Large intestine (tissue), 3 donors: ENCODE data around the gene LAMB2. TPM values are rescaled to one million over a fixed set of nuclear protein-coding genes. Genes with fewer than 3 reads are reported as not detected.

ENCODE experiments used
- DNase-seq, 2 donors: peaks; one replicate each; pipeline versions ENCODE4 v3.0.0 to v3.0.0-alpha.2; 2013
- H3K27ac ChIP-seq: one replicate; pipeline ENCODE4 v1.5.1; 2013; ENCODE audit warnings: low read length
- H3K27me3 ChIP-seq: 2 replicates; pipeline ENCODE4 v1.6.1; 2013; ENCODE audit warnings: low read length; ENCODE audit not compliant: control insufficient read depth, insufficient read depth
- H3K36me3 ChIP-seq: 2 replicates; pipeline ENCODE4 v1.6.1; 2013; ENCODE audit warnings: low read length; ENCODE audit not compliant: control insufficient read depth, insufficient read depth
- H3K4me1 ChIP-seq: one replicate; pipeline ENCODE4 v1.6.1; 2013; ENCODE audit warnings: low read length; ENCODE audit not compliant: control insufficient read depth, insufficient read depth
- H3K4me3 ChIP-seq: one replicate; pipeline ENCODE4 v1.5.1; 2013; ENCODE audit warnings: low read length
- H3K9me3 ChIP-seq: one replicate; pipeline ENCODE4 v1.6.1; 2013; ENCODE audit warnings: mild to moderate bottlenecking, low read depth, low read length, moderate library complexity; ENCODE audit not compliant: control insufficient read depth
- WGBS: methylation state at CpG from one replicate; pipeline ENCODE4 v1.1.5; 2013; ENCODE audit warnings: low lambda C conversion rate; ENCODE audit not compliant: insufficient coverage; 5-methylcytosine and 5-hydroxymethylcytosine counted together
- polyA plus RNA-seq: library from polyadenylated mRNA; unstranded; fragments of 120-200 nt; gene quantifications from one replicate; pipeline ENCODE4 v1.2.1, GENCODE V29; 2013

Gene LAMB2
- polyA plus RNA-seq, 1 donor: 209 TPM

GRCh38 chr3:49122022-49122421, 10.8 kb downstream of the LAMB2 start:
- Histone ChIP-seq H3K27ac (no peak overlapping the region), H3K4me3 (no peak overlapping the region), H3K9me3 (no peaks in the 10 kb centered on the region), H3K4me1 (peaks cover 11% of the 10 kb centered on the region), H3K36me3 (peaks cover 66% of the 10 kb centered on the region), H3K27me3 (no peaks in the 10 kb centered on the region)
- no peak for DNase-seq
- no CpG with 5 or more reads among the region's 12 CpGs for WGBS

GRCh38 chr3:49121132-49121736, 11.6 kb downstream of the LAMB2 start:
- H3K36me3 ChIP-seq: peaks cover 72% of the 10 kb centered on the region

GRCh38 chr3:49120438-49121131, 12.3 kb downstream of the LAMB2 start, which contains the start of gene USP19:
Gene USP19, minus strand, starts transcription at chr3:49120823. Its CDS starts 1,678 bp downstream, at chr3:49119145.
- WGBS: no CpG with 5 or more reads among the region's 70 CpGs
- no peaks in the 10 kb centered on the region for H3K9me3 ChIP-seq
- H3K4me3 ChIP-seq: peak within 1 kb of the TSS; percentile 82
- H3K27me3 ChIP-seq: no peaks in the 10 kb centered on the region
- H3K27ac ChIP-seq: peak within 1 kb of the TSS; percentile 62
- peaks cover 72% of the 10 kb centered on the region for H3K36me3 ChIP-seq
- peaks cover 11% of the 10 kb centered on the region for H3K4me1 ChIP-seq
- DNase-seq: peak; percentile 96 to 98

More at GRCh38 chr3:49121132-49121736, 11.6 kb downstream of the LAMB2 start:
- no peak for DNase-seq
- H3K27ac ChIP-seq: peak overlapping the region; percentile 62
- H3K4me3 ChIP-seq: peak overlapping the region; percentile 82
- H3K27me3 ChIP-seq: no peaks in the 10 kb centered on the region
- no peaks in the 10 kb centered on the region for H3K9me3 ChIP-seq
- no CpG with 5 or more reads among the region's 17 CpGs for WGBS
- H3K4me1 ChIP-seq: peaks cover 11% of the 10 kb centered on the region

- Histone ChIP-seq H3K36me3 (peaks cover 72% of the 10 kb centered on the region), H3K27ac (peak overlapping the region; percentile 62), H3K4me3 (peak overlapping the region; percentile 82), H3K27me3 (no peaks in the 10 kb centered on the region), H3K4me1 (peaks cover 11% of the 10 kb centered on the region), H3K9me3 (no peaks in the 10 kb centered on the region)
- WGBS: no CpG with 5 or more reads among the region's 9 CpGs
- no peak for DNase-seq
Observed at GRCh38 chr3:49120096-49120437, 12.8 kb downstream of the LAMB2 start.

GRCh38 chr3:49119439-49119838, 13.4 kb downstream of the LAMB2 start:
- no peak for DNase-seq
- no peaks in the 10 kb centered on the region for H3K27me3 ChIP-seq
- no peak overlapping the region for H3K27ac ChIP-seq
- peaks cover 72% of the 10 kb centered on the region for H3K36me3 ChIP-seq
- no CpG with 5 or more reads among the region's 3 CpGs for WGBS
- no peaks in the 10 kb centered on the region for H3K9me3 ChIP-seq
- H3K4me1 ChIP-seq: peaks cover 11% of the 10 kb centered on the region
- peak overlapping the region; percentile 82 for H3K4me3 ChIP-seq

GRCh38 chr3:49119036-49119435, 13.8 kb downstream of the LAMB2 start:
- H3K9me3 ChIP-seq: no peaks in the 10 kb centered on the region
- no peak overlapping the region for H3K4me3 ChIP-seq
- H3K27me3 ChIP-seq: no peaks in the 10 kb centered on the region
- H3K4me1 ChIP-seq: peaks cover 11% of the 10 kb centered on the region
- no peak for DNase-seq
- H3K27ac ChIP-seq: no peak overlapping the region
- peaks cover 72% of the 10 kb centered on the region for H3K36me3 ChIP-seq
- no CpG with 5 or more reads among the region's 10 CpGs for WGBS

GRCh38 chr3:49112262-49112661, 20.6 kb downstream of the LAMB2 start:
- no peak for DNase-seq
- Histone ChIP-seq H3K9me3 (no peaks in the 10 kb centered on the region), H3K27me3 (no peaks in the 10 kb centered on the region), H3K4me3 (no peak overlapping the region), H3K27ac (no peak overlapping the region), H3K36me3 (peaks cover 97% of the 10 kb centered on the region), H3K4me1 (no peaks in the 10 kb centered on the region)
- no CpG with 5 or more reads among the region's 14 CpGs for WGBS

- no CpG with 5 or more reads among the region's 6 CpGs for WGBS
- H3K4me3 ChIP-seq: no peak overlapping the region
- H3K27ac ChIP-seq: no peak overlapping the region
- H3K9me3 ChIP-seq: no peaks in the 10 kb centered on the region
- H3K27me3 ChIP-seq: no peaks in the 10 kb centered on the region
- peaks cover 88% of the 10 kb centered on the region for H3K36me3 ChIP-seq
- no peaks in the 10 kb centered on the region for H3K4me1 ChIP-seq
- no peak for DNase-seq
Observed at GRCh38 chr3:49111347-49111746, 21.5 kb downstream of the LAMB2 start.

GRCh38 chr3:49110780-49111179, 22.1 kb downstream of the LAMB2 start:
- no CpG with 5 or more reads among the region's 13 CpGs for WGBS
- Histone ChIP-seq H3K27me3 (no peaks in the 10 kb centered on the region), H3K4me1 (no peaks in the 10 kb centered on the region), H3K4me3 (no peak overlapping the region), H3K27ac (no peak overlapping the region), H3K36me3 (peaks cover 82% of the 10 kb centered on the region), H3K9me3 (no peaks in the 10 kb centered on the region)
- no peak for DNase-seq

GRCh38 chr3:49108346-49108745, 24.5 kb downstream of the LAMB2 start:
- no peak overlapping the region for H3K27ac ChIP-seq
- DNase-seq: no peak
- H3K36me3 ChIP-seq: peaks cover 58% of the 10 kb centered on the region
- no peaks in the 10 kb centered on the region for H3K9me3 ChIP-seq
- H3K27me3 ChIP-seq: no peaks in the 10 kb centered on the region
- peaks cover 6% of the 10 kb centered on the region for H3K4me1 ChIP-seq
- WGBS: no CpG with 5 or more reads among the region's 14 CpGs
- H3K4me3 ChIP-seq: no peak overlapping the region
